ENCODE data around the gene VLDLR.
"Not testable (repeated sequence)": the region's sequence is repeated elsewhere in the genome, so short reads cannot be mapped to it uniquely, and the experiment has no call there.

The VLDLR gene

DNA sequence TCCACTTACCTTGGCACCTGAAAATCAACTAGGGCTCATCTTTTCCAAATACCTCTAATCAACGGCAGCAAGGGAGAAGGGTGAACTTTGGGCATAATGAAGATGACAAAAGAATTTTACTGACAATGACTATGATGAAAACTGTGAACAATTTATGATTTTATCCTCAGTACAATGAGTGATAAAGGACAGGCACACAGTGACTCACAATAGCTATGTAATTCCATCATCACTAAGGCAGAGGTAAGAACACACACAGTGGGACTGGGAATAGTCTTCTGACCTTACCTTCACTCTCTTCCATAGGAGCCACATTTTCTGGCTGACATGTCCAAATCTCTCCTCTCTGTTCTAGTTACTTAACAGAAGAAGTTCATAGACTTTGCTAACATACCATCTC lies 69.6 kb downstream of the VLDLR start:
- H3K4me3 ChIP-seq (ENCODE audit: low read length), result no peak overlapping the region
- TF ChIP-seq, protein P1, sequence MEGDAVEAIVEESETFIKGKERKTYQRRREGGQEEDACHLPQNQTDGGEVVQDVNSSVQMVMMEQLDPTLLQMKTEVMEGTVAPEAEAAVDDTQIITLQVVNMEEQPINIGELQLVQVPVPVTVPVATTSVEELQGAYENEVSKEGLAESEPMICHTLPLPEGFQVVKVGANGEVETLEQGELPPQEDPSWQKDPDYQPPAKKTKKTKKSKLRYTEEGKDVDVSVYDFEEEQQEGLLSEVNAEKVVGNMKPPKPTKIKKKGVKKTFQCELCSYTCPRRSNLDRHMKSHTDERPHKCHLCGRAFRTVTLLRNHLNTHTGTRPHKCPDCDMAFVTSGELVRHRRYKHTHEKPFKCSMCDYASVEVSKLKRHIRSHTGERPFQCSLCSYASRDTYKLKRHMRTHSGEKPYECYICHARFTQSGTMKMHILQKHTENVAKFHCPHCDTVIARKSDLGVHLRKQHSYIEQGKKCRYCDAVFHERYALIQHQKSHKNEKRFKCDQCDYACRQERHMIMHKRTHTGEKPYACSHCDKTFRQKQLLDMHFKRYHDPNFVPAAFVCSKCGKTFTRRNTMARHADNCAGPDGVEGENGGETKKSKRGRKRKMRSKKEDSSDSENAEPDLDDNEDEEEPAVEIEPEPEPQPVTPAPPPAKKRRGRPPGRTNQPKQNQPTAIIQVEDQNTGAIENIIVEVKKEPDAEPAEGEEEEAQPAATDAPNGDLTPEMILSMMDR (conservative IDR thresholded peaks at IDR 0.05; ENCODE audit: low read depth, low read length), result no peak
- DNase-seq (ENCODE audit: low read depth), result no peak

- no peak overlapping the region for H3K4me3 ChIP-seq (ENCODE audit: low read length)
- TF ChIP-seq, protein P1 (conservative IDR thresholded peaks at IDR 0.05; ENCODE audit: low read depth, low read length), result no peak
- DNase-seq (ENCODE audit: low read depth), result no peak
Measured at GRCh38 chr9:2691626-2692025, 70.0 kb downstream of the VLDLR start.

DNA sequence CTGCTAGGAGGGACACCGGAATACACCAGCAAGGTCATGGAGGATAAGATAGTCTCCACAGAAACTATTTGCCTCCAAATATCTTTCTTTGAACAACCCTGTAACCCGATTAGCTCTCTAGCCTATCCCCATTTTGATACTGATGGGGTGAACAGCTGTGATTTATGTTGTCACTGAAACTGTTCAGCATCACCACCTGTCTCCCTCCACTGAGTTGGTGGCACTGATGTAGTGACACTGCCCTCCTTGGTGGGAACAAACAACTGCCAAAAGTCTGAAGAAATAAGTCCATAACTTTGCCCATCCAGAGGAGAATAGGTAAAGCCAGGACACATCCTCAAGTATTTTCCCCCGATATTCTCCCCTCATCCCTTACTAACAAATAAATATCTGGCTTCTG lies 71.5 kb downstream of the VLDLR start:
- DNase-seq (ENCODE audit: low read depth), result no peak
- H3K4me3 ChIP-seq (ENCODE audit: low read length), result no peak overlapping the region
- TF ChIP-seq, protein P1 (conservative IDR thresholded peaks at IDR 0.05; ENCODE audit: low read depth, low read length), result no peak

DNA sequence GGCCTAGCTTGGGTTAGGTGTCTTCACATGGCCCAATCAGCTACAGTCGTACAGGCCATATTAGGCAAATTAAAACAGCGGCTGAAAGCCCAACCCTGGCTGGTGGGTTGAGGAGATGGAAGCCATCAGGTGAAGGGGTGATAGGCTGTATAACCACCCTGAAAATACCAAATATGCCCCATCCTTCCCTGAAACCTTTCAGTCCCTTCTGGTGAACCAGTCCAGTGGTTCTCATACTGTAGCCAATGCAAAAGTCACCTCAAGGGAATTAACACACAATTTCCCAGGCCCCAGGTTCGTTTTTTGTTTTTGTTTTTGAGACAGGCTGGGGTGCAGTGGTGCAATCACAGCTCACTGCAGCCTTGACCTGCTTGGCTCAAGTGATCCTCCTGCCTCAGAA lies 75.9 kb downstream of the VLDLR start:
- TF ChIP-seq, protein P1 (conservative IDR thresholded peaks at IDR 0.05; ENCODE audit: low read depth, low read length), result no peak
- DNase-seq (ENCODE audit: low read depth), result no peak
- H3K4me3 ChIP-seq (ENCODE audit: low read length), result no peak overlapping the region

DNA sequence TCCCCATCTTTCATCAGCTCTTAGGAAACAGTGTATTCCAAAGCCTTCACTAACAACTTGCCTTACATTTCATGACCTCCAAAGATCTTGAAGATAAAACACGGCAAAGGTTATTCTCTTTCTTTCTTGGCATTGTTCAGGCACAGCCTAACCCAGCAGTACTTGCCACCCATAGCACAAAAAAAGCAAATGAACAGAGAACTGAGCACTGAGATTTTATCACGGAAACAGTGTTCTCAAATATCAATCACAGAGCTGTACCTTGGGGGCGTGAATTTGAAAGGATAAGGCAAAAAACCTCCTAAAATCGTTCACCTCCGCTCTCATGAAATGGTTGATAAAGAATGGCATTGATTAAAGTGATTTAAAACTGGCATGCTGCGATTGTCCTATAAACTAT lies 78.8 kb downstream of the VLDLR start:
- DNase-seq (ENCODE audit: low read depth), result no peak
- TF ChIP-seq, protein P1 (conservative IDR thresholded peaks at IDR 0.05; ENCODE audit: low read depth, low read length), result no peak
- no peak overlapping the region for H3K4me3 ChIP-seq (ENCODE audit: low read length)

GRCh38 chr9:2700909-2701550 lies 79.4 kb downstream of the VLDLR start:
- TF ChIP-seq, protein P1 (conservative IDR thresholded peaks at IDR 0.05; ENCODE audit: low read depth, low read length), result no peak
- no peak overlapping the region for H3K4me3 ChIP-seq (ENCODE audit: low read length)
- no peak for DNase-seq (ENCODE audit: low read depth)

DNA sequence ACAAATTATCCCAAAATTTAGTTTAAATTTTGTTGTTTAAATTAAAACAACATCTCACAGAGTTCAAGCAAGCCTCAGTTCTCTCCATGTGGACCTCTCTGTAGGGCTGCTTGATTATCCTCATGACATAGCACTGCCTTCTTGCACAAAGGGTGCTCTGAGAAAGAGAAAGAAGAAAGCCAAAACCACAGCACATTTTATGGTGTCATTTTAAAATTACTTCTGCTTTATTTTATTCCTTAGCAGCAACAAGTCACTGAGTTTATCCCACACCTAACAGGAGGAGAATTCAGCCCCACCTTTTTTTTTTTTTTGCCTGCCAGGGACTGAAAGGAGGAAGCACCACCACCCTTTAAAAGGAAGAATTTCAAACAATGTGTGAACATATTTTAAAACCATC lies 82.9 kb downstream of the VLDLR start:
- H3K4me3 ChIP-seq (ENCODE audit: low read length), result no peak overlapping the region
- TF ChIP-seq, protein P1 (conservative IDR thresholded peaks at IDR 0.05; ENCODE audit: low read depth, low read length), result no peak
- DNase-seq (ENCODE audit: low read depth), result no peak

GRCh38 chr9:2707256-2707655 lies 85.7 kb downstream of the VLDLR start:
- DNase-seq (ENCODE audit: low read depth); H3K4me3 ChIP-seq (ENCODE audit: low read length): not testable (repeated sequence)
